T-helper 2 cell treated with Interferon-gamma antibody and Interleukin-4, amounts not matched to agents 100 ng/mL and 5 ng/mL, for 36 hours (primary cell): ENCODE data around the gene PIP5K1A. TPM values are rescaled to one million over a fixed set of nuclear protein-coding genes. Genes with fewer than 3 reads are reported as not detected.
"Not testable (repeated sequence)": the region's sequence is repeated elsewhere in the genome, so short reads cannot be mapped to it uniquely, and the experiment has no call there.

Source experiments
- intact Hi-C: fragments of 100-400 bp; cut with micrococcal nuclease; formaldehyde crosslinking; loops from one replicate; pipeline ENCODE4 v1.15.1; 2023
- total RNA-seq: library from RNA; stranded (reverse); gene quantifications from 2 replicates; pipeline ENCODE4 v1.2.3, GENCODE V29; 2022

Gene PIP5K1A
- 68.5 and 71.7 TPM in 2 replicates for total RNA-seq

GRCh38 chr1:151198254-151199127 is at the start of gene PIP5K1A:
Gene PIP5K1A (plus strand): TSS chr1:151198552. CDS start chr1:151198997, 445 bp downstream.
- intact Hi-C loops, result loop anchor here (1.0 to 5.0 kb wide), 6 partner anchors 8 to 149 kb away; partner anchors contain the start of genes PI4KB, PSMD4, RFX5 and SCNM1

- intact Hi-C loops, result loop anchor here (1.0 to 5.0 kb wide), 8 partner anchors 10 to 594 kb away; partner anchors contain the start of genes CDC42SE1, GABPB2, MINDY1 and PIP5K1A
These were observed 41.9 kb upstream of the PIP5K1A start, which contains the start of gene TNFAIP8L2 for GRCh38 chr1:151156515-151156819. Gene TNFAIP8L2 (plus strand): TSS chr1:151156649. CDS start chr1:151158698, 2,049 bp downstream.

- intact Hi-C loops, result loop anchor here (1.0 to 5.0 kb wide), 5 partner anchors 8 to 594 kb away; partner anchors contain the start of genes CDC42SE1, LYSMD1, MINDY1 and PIP5K1A
These were observed 41.3 kb upstream of the PIP5K1A start for GRCh38 chr1:151157067-151157531.

- intact Hi-C loops, result loop anchor here (5.0 kb wide), 2 partner anchors 39 to 151 kb away; partner anchors contain the start of genes MINDY1, PIP5K1A and PRUNE1
These were observed 40.0 kb upstream of the PIP5K1A start for GRCh38 chr1:151158326-151158725.

- intact Hi-C loops, result loop anchor here (5.0 kb wide), 2 partner anchors 38 to 152 kb away; partner anchors contain the start of genes MINDY1, PIP5K1A and PRUNE1
These were observed 39.6 kb upstream of the PIP5K1A start for GRCh38 chr1:151158751-151159251.

- intact Hi-C loops, result loop anchor here (5.0 kb wide), 2 partner anchors 38 to 152 kb away; partner anchors contain the start of genes MINDY1, PIP5K1A and PRUNE1
These were observed 39.0 kb upstream of the PIP5K1A start for GRCh38 chr1:151159373-151159772.

- intact Hi-C loops, result loop anchor here (1.0 kb wide), 3 partner anchors 8 to 116 kb away; partner anchors contain the start of gene VPS72
These were observed 33.5 kb upstream of the PIP5K1A start for GRCh38 chr1:151164732-151165280.

- intact Hi-C loops, result loop anchor here (1.0 kb wide), 3 partner anchors 8 to 116 kb away; partner anchors contain the start of gene VPS72
These were observed 33.0 kb upstream of the PIP5K1A start for GRCh38 chr1:151165281-151165737.

GRCh38 chr1:151165738-151166504 is 32.4 kb upstream of the PIP5K1A start, which contains the start of the genes LYSMD1 and SCNM1:
Gene LYSMD1 (minus strand): TSS chr1:151165902. CDS start chr1:151165258, 644 bp downstream.
Gene SCNM1 (plus strand): TSS chr1:151166144. CDS start chr1:151166153, 9 bp downstream.
- intact Hi-C loops, result loop anchor here (1.0 kb wide), 4 partner anchors 9 to 115 kb away; partner anchors contain the start of genes PIP5K1A and VPS72

- intact Hi-C loops, result loop anchor here (1.0 kb wide), 1 partner anchor 32 kb away; the partner anchor contains the start of gene PIP5K1A
These were observed 31.8 kb upstream of the PIP5K1A start for GRCh38 chr1:151166505-151166956.

- intact Hi-C loops, result no loop called here
These were observed 31.2 kb upstream of the PIP5K1A start for GRCh38 chr1:151167116-151167515.

GRCh38 chr1:151171190-151171589 is 27.2 kb upstream of the PIP5K1A start:
- intact Hi-C loops, result no loop called here

- intact Hi-C loops, result no loop called here
These were observed 23.2 kb upstream of the PIP5K1A start for GRCh38 chr1:151175041-151175741.

GRCh38 chr1:151175863-151176262 is 22.5 kb upstream of the PIP5K1A start, which contains the start of gene TMOD4:
Gene TMOD4 (minus strand): TSS chr1:151175981. CDS start chr1:151174875, 1,106 bp downstream.
- intact Hi-C loops, result no loop called here

- intact Hi-C loops, result no loop called here
These were observed 21.8 kb upstream of the PIP5K1A start for GRCh38 chr1:151176514-151177045.

GRCh38 chr1:151184211-151184610 is 14.1 kb upstream of the PIP5K1A start:
- intact Hi-C loops, result no loop called here

- intact Hi-C loops, result no loop called here
These were observed 11.1 kb upstream of the PIP5K1A start for GRCh38 chr1:151187205-151187604.

GRCh38 chr1:151188667-151189066 is 9.7 kb upstream of the PIP5K1A start:
- intact Hi-C loops, result not testable (repeated sequence)
